ENCODE results near the gene ANKS1B. TPM values are rescaled to one million over a fixed set of nuclear protein-coding genes. Genes with fewer than 3 reads are reported as not detected.

The ANKS1B gene
- total RNA-seq, 1 donor from 2014 or later = 8.2 TPM

- Histone ChIP-seq H3K27ac (no peak overlapping the region), H3K9me3 (no peaks in the 10 kb centered on the region), H3K27me3 (no peaks in the 10 kb centered on the region), H3K4me1 (no peaks in the 10 kb centered on the region), H3K36me3 (no peaks in the 10 kb centered on the region), H3K4me3 (no peak overlapping the region)
- no peak for DNase-seq (ENCODE audit: low spot score in 2 of 2)
- intact Hi-C loops (cut with DNase I) = no loop called here
- no peak for TF ChIP-seq CTCF (IDR thresholded peaks at IDR 0.05)
Observed at GRCh38 chr12:99427104-99427503, 557.6 kb downstream of the ANKS1B start.

GRCh38 chr12:99418379-99418778, 566.4 kb downstream of the ANKS1B start:
- Histone ChIP-seq H3K4me3 (no peak overlapping the region), H3K9me3 (peaks cover 2 to 10% of the 10 kb centered on the region in 2 donors), H3K4me1 (no peaks in the 10 kb centered on the region), H3K36me3 (no peaks in the 10 kb centered on the region), H3K27ac (no peak overlapping the region), H3K27me3 (no peaks in the 10 kb centered on the region)
- TF ChIP-seq CTCF (IDR thresholded peaks at IDR 0.05) = no peak
- DNase-seq (ENCODE audit: low spot score in 2 of 2) = no peak
- intact Hi-C loops (cut with DNase I) = no loop called here

GRCh38 chr12:99413751-99414150, 571.0 kb downstream of the ANKS1B start:
- Histone ChIP-seq H3K27me3 (no peaks in the 10 kb centered on the region), H3K4me3 (no peak overlapping the region), H3K27ac (no peak overlapping the region), H3K4me1 (no peaks in the 10 kb centered on the region), H3K36me3 (no peaks in the 10 kb centered on the region), H3K9me3 (peaks cover 2 to 12% of the 10 kb centered on the region in 2 donors)
- intact Hi-C loops (cut with DNase I) = no loop called here
- TF ChIP-seq CTCF (IDR thresholded peaks at IDR 0.05) = no peak
- DNase-seq (ENCODE audit: low spot score in 2 of 2) = no peak

- intact Hi-C loops (cut with DNase I) = no loop called here
- TF ChIP-seq CTCF (IDR thresholded peaks at IDR 0.05) = no peak
Observed at GRCh38 chr12:99393763-99394162, 591.0 kb downstream of the ANKS1B start.

GRCh38 chr12:99392091-99392850, 592.5 kb downstream of the ANKS1B start:
- intact Hi-C loops (cut with DNase I) = no loop called here
- peaks cover 0 to 9% of the 10 kb centered on the region in 2 donors for H3K4me1 ChIP-seq
- H3K27me3 ChIP-seq = no peaks in the 10 kb centered on the region
- peak overlapping the region; percentile 17 to 47 for H3K27ac ChIP-seq
- no peak overlapping the region for H3K4me3 ChIP-seq
- TF ChIP-seq CTCF (IDR thresholded peaks at IDR 0.05) = no peak
- no peaks in the 10 kb centered on the region for H3K36me3 ChIP-seq
- no peaks in the 10 kb centered on the region for H3K9me3 ChIP-seq
- DNase-seq (ENCODE audit: low spot score in 2 of 2) = no peak

More at GRCh38 chr12:99393763-99394162, 591.0 kb downstream of the ANKS1B start:
- no peak for DNase-seq (ENCODE audit: low spot score in 2 of 2)
- no peak overlapping the region for H3K27ac ChIP-seq
- H3K4me1 ChIP-seq = peaks cover 0 to 3% of the 10 kb centered on the region in 2 donors
- no peaks in the 10 kb centered on the region for H3K36me3 ChIP-seq
- H3K4me3 ChIP-seq = no peak overlapping the region
- no peaks in the 10 kb centered on the region for H3K27me3 ChIP-seq
- no peaks in the 10 kb centered on the region for H3K9me3 ChIP-seq
